Hindlimb muscle (tissue), 1 donor: ENCODE results near the gene BMPR1B. TPM values are rescaled to one million over a fixed set of nuclear protein-coding genes. Genes with fewer than 3 reads are reported as not detected.
"Not testable (repeated sequence)": the region's sequence is repeated elsewhere in the genome, so short reads cannot be mapped to it uniquely, and the experiment has no call there.

Experiments used
- DNase-seq: peaks from one replicate; pipeline ENCODE4 v3.0.0-alpha.2; 2013
- polyA plus RNA-seq: library from polyadenylated mRNA; unstranded; fragments of 120-200 nt; gene quantifications from one replicate; pipeline ENCODE4 v1.2.1, GENCODE V29; 2013; ENCODE audit not compliant: insufficient read length

Gene BMPR1B
- polyA plus RNA-seq, 1 donor, result 13.2 TPM

GRCh38 chr4:94834501-94834900 lies 76.7 kb downstream of the BMPR1B start:
- DNase-seq, result no peak

DNA sequence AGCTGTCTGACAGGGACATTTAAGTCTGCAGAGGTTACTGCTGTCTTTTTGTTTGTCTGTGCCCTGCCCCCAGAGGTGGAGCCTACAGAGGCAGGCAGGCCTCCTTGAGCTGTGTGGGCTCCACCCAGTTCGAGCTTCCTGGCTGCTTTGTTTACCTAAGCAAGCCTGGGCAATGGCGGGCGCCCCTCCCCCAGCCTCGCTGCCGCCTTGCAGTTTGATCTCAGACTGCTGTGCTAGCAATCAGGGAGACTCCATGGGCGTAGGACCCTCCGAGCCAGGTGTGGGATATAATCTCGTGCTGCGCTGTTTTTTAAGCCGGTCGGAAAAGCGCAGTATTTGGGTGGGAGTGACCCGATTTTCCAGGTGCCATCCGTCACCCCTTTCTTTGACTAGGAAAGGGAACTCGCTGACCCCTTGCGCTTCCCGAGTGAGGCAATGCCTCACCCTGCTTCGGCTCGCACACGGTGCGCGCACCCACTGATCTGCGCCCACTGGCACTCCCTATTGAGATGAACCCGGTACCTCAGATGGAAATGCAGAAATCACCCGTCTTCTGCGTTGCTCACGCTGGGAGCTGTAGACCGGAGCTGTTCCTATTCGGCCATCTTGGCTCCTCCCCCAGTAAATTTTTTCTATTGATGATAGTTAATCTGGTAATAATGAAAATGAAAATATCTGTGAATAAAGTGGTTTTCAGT lies 83.6 kb downstream of the BMPR1B start:
- DNase-seq, result not testable (repeated sequence)

DNA sequence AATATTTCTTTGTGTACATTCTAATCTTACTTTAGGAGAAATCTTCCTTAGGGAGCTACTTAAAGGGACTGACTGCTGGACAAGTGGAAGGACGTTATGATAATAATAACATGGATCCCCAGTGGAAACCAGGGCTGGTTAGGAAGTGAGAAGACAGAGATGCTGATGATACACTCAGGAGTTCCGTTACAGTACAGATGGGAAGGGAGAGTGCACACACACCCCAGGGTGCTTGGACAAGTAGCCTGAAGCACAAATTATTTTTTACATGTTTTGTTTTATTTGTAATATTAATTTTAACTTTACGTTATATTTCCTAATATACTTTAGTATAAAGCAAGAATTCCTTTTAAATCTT lies 84.1 kb downstream of the BMPR1B start:
- no peak for DNase-seq

DNA sequence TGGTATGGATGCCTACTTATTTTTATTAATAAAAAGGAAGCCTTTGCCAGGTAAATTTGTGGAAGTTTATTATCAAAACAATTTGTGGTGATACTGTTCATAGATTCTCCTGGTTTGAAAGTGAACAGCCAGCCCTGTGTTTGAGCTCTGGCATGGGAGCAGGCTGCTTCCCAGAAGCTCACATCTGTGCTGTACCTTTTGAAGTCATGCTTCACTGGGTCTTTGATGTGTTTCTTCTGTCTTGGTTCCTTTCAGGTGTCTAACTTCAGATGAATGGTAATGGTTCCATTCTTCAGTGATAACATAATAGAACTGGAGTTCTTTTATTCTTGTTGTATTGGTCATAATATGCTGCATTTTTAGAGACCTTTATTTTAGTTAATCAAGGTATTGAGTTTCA lies 85.5 kb downstream of the BMPR1B start:
- no peak for DNase-seq

DNA sequence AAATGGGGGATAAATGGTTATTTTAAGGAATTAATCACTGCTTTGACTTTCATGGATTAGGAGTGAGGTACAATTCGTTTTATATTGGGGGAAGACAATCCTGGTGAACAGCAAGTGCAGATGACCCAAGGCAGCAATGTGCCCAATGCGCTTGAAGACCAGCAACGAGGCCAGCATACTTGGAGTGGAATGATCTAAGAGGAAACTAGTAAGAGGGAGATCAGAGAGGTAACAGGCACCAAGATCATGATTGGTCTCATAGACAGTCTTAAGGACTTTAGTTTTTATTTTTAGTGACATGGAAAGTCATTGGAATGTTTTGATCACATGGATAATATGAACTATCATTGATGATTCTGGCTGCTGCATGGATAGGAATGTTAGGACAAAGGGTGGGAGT lies 90.6 kb downstream of the BMPR1B start:
- DNase-seq, result no peak

- DNase-seq, result no peak
These were observed 92.1 kb downstream of the BMPR1B start for GRCh38 chr4:94849901-94850300.

DNA sequence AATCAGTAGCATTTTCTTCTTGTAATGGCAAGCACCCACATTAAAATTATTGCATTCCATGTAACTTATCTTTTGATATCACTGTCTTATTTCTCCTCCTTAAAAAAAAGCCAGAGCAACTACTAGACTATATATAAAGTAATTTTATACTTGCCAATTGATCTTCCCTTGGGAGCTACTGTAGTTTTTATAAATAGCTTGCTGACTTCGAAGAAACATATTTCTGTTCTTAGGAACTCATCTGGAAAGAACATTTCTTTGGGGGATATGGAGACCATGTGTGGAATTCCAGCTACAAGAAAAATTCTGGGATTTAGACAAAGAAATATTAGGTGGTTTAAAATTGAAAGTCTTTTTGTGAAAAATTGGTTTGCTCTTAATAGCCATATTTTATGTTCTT lies 94.9 kb downstream of the BMPR1B start:
- peak; percentile 70 for DNase-seq

DNA sequence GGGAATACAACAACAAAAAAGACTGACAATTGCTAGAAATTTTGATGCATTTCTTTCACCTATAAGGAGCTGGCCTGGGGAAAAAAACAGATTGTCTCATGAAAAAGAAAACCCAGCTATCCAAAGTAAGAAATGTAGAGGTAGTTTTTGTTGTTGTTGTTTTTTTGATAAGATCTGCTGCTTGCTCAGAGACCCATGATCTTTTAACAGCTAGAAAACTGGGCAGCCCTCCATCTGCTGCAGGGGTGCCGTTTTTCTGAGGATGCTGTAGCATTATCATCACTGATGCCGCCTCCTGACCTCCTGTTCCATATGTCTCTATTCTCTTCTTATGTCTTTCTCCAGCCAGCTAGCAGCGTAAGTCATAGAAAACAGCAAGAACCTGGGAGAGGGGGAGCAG lies 98.3 kb downstream of the BMPR1B start:
- no peak for DNase-seq

DNA sequence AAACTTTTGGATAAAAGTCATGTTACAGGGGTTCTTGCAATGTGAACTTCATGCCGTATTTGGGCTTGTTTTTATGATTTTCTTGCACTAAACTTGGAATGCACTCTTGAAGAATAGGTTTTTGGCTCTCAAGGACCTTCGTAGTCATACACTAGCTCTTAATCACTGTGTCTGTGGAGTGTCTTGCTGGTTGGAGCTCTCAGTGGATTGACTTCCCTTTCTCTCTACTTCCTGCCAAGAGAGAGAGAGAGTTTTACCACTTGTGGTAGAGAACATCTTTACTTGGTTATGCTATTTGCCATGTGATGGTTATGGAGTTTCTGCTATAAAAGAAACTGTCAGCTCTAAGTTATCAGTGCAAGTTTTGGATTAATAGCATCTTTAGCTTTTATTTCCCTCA lies 112.4 kb downstream of the BMPR1B start:
- DNase-seq, result no peak

DNA sequence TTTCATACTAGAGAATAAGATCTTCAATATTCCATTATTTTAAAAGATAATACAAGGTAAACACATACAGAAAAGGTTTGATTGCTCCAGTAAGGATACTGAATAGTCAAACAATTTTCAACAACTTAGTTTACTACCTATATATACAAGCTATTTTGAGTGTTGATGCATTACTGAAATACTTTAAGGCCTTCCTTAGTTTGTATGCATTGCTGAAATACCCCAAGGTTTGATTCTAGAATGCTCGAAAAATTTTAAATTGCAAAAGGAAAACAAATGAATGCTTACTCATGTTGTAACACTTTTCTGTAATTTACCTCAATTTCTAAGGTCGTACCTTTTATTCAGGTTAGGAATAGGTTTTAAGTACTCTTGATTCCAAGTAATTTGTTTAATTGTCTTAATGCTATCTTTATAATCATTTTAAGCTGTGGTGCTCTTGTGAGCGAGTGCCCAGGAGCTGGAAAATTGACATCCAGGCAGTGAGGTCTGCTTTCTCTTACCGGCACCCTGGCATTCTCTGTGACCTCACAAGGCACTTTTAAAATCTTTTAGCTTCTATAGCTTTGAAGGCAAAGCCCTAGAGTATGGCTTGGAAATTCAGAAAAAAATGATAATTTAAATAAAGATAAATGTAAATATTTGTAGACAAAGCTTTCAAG lies 114.0 kb downstream of the BMPR1B start:
- DNase-seq, result no peak

GRCh38 chr4:94877973-94878372 lies 120.2 kb downstream of the BMPR1B start:
- no peak for DNase-seq

DNA sequence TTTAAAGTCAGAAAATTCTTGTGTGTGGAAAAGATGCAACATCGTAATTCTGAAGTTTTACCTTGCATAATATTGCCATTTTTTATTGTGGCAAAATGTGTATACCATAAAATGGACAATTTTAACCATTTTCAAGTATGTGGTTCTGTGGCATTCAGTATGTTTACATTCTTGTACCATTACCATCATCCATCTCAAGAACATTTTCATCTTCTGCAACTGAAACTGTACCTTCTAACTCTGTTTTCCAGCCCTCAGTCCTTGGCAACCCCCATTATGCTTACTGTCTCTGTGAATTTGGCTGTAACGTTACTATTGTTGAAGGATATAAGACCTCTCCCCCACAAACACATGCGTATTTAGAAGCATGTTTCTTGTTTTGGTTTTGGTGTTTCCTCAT lies 123.2 kb downstream of the BMPR1B start:
- no peak for DNase-seq

- no peak for DNase-seq
These were observed 125.0 kb downstream of the BMPR1B start for GRCh38 chr4:94882756-94883155.

- no peak for DNase-seq
These were observed 129.3 kb downstream of the BMPR1B start for GRCh38 chr4:94887027-94887426.

- no peak for DNase-seq
These were observed 131.8 kb downstream of the BMPR1B start for GRCh38 chr4:94889523-94889922.

GRCh38 chr4:94889946-94890345 lies 132.2 kb downstream of the BMPR1B start:
- no peak for DNase-seq

- no peak for DNase-seq
These were observed 132.8 kb downstream of the BMPR1B start for GRCh38 chr4:94890579-94890978.

DNA sequence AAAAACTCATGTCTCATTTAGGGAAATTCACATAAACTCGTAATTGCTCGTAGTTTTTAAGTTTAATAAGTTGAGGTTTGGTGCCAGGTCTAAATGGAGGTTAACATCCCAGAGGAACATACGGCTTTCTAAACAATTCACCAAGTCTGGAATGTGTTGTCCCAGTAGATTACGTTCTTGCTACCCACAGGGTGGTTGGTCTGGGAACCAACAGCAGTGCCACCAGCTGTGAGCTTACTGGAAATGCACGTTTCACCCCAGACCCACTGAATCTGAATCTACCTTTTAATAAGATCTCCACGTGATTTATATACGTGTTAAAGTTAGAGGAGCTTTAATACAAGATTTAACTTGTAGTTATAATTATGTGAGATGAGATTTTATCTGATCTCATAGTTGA lies 134.3 kb downstream of the BMPR1B start:
- DNase-seq, result no peak

GRCh38 chr4:94895081-94895480 lies 137.3 kb downstream of the BMPR1B start:
- no peak for DNase-seq

DNA sequence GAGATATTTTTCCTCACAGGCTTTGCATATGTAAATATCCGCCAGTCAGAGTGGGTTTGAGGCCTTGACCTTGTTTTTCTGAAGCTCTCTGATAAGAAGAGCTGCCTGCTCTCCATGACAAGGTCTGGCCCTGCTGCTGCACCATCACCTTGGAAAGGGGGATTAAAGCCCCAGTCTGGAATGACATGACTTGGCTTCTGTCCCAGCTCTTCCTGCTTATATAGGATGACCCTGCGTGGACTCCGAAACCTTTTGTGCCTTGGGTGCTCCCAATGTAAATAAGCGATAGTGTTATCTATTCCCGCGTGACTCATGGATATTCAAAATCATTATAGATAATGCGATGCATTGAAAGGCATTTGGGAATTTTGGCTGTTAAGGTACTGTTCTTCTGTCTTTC lies 139.3 kb downstream of the BMPR1B start:
- DNase-seq, result no peak

- DNase-seq, result no peak
These were observed 147.8 kb downstream of the BMPR1B start for GRCh38 chr4:94905511-94905910.

DNA sequence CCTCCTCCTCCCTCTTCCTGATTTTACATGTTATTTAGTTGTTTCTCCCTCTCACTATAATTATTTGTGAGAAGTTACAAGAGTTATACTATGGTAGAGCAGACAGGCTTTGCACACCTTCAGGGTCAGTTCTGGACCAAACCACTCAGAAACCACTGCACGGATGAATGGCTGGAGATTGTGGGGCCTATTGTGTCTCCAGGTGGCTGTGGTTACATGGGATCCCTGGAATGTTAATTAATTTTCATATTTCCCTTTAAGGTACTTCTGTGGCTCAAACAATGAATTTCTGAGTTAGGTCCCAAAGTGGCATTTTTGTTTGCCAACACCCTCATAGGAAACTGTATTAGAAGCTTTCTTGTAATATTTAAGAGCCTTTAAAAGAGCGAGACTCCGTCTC lies 151.9 kb downstream of the BMPR1B start:
- no peak for DNase-seq

DNA sequence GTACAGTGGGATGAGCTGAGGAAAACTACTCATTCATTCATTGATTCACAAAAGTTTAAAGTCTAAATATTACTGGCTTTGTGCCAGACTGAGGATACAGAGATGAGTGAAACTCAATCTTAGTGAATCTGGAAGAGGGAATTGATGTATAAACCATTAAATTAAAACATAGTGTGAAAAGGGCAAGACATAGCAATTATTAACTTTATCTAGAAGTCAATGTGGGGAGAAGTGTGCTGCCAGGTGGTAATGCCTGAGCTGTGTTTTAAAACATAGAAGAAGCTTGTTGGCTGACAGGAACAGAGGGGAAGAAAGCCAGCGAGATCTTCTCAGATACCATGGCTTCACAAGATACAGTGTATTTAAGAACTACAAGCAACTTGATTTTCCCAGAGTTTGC lies 153.4 kb downstream of the BMPR1B start:
- no peak for DNase-seq

GRCh38 chr4:94912606-94913005 lies 154.9 kb downstream of the BMPR1B start:
- DNase-seq, result no peak

- DNase-seq, result no peak
These were observed 155.6 kb downstream of the BMPR1B start for GRCh38 chr4:94913316-94913715.
